ENCODE measurements around the gene TERB1.

Gene TERB1, protein sequence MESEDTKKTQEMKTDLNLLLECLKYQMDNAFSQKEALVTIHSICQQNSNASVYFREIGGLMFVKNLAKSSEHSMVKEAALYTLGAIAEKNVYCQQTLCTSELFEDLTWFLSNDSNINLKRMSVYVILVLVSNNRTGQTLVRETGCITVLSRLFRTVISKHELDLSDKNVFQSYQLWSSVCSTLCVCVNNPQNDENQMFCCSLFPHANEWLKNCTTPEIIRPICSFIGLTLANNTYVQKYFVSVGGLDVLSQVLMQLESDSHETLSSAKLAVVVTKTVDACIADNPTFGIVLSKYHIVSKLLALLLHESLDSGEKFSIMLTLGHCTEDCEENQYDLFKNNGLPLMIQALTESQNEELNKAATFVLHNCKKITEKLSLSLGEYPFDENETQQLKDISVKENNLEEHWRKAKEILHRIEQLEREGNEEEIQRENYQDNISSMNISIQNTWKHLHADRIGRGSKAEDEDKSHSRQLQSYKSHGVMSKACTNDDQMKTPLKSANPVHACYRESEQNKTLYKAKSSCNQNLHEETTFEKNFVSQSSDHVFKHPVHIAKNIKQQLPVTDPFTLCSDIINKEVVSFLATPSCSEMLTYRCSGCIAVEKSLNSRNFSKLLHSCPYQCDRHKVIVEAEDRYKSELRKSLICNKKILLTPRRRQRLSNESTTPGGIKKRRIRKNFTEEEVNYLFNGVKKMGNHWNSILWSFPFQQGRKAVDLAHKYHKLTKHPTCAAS

DNA sequence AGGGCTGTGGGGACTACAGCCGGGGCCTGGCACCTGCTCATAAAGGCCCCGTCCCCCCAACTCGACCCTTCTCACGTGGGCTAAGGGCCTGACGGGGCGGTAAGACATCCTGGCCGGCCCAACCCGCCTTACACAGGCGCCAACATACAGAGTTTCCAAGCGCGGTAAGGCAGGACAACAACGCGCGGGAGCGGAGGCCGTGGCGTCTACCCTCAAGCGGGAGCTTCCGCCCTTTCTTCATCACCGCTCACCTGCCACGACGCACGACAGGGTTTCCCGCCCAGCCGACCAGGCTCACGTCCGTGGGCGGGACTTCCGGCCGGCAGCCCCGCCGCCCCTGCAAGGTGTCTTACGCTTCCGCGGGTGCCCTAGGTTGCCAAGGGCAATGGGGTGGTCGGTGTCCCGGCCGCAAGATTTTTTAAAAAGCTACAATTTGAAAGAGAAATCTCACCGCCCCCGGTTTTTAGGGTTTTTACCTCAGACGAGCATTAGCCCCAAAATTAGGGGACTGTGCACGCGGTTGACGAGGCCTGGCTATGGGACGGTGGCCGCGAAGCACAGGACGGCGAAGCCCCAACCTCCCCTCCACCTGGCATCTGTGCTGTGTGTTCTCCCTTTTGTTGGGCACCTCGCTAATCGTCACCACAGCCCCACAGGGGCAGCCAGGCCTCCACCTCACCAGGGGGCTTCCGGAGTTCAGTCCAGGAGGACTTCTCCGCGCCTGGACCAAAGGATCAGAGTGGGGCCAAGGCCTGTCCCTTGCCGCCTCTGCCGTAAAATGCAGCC lies at the start of gene TERB1:
TERB1 (minus strand) TSS at position 265 of the 786 bp plus-strand sequence. CDS start 4,786 bp downstream, outside the sequence.
- DNase-seq (ENCODE audit: low read depth in 2 of 2, low spot score in 1 of 2) = no peak

DNA sequence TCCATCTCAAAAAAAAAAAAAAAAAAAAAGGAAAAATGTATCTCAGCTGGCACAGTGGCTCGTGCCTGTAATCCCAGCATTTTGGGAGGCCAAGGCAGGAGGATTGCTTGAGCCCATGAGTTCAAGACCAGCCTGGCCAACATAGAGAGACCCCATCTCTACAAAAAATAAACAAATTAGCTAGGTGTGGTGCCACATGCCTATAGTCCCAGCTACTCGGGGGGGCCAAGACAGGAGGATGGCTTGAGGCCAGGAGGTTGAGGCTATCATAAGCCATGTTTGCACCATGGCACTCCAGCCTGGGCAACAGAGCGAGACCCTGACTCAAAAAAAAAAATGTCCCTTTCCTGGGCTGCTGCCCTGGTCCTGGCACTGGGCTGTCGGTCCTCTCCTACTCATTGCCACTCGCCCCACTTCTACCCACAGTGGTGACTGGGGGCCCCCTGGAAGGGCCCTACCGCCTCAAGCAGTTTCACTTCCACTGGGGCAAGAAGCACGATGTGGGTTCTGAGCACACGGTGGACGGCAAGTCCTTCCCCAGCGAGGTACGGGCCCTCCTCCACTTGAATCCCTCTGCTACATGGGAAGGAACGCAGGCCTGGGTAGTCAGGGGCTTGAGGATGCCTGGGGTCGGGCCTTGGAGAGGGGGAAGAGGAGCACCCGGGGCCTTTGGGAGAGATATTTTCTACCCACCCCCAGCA lies 48.9 kb upstream of the TERB1 start:
- DNase-seq (ENCODE audit: low read depth in 2 of 2, low spot score in 1 of 2) = no peak

DNA sequence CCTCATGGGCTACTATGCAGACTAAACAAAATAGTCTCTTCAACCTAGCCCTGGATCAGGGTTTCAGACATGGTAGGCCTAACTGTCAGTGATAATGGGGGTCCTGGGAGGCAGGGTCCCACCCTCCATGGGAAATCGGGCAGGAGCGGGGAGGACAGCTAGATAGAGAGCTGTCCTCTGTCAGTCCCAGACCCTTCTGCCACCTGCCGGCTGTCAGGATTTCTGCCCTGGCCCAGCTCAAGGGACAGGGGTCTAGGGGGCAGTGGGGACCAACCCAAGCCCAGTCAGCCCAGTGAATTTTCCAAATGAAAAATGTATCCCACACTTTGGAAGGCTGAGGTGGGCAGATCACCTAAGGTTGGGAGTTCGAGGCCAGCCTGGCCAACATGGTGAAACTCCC lies 48.2 kb upstream of the TERB1 start:
- no peak for DNase-seq (ENCODE audit: low read depth in 2 of 2, low spot score in 1 of 2)

DNA sequence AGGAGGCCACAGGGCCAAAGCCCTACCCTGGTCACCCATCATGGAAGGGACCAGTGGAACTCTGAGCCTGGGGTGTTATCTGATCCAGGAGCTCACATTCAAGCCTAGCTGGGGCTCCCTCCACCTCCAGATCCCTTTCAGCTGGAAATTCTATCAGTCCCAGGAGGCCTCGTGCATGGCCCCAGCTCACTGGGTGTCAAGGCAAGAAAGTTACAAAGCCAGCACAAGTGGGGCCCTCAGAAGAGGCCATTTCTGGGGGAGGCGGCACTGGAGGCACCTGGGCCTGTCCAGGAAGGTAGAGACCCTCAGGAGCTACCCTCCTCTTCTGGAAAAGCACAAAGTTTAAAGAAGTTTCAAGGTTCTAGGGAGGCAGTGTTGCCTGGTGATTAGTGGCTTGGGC lies 47.6 kb upstream of the TERB1 start:
- DNase-seq (ENCODE audit: low read depth in 2 of 2, low spot score in 1 of 2) = no peak

DNA sequence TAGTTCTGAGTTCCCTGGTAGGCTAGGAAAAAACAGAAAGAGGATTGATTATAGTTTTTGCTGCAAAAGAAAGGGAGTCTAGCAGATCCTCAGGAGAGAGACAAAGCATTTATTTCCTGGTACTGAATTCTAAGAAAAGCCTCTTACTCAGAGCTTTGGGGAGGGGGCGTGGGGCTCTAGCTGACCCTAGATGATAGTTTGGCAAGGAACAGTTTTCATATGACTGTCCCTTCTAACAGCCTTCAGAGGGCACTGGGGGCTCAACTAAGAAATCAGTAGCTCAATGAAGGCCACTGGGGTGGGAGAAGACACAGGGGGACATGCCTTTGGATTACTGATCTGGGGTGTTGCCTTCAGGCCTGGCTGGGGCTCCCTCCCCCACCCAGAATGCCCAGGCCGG lies 46.8 kb upstream of the TERB1 start:
- no peak for DNase-seq (ENCODE audit: low read depth in 2 of 2, low spot score in 1 of 2)

DNA sequence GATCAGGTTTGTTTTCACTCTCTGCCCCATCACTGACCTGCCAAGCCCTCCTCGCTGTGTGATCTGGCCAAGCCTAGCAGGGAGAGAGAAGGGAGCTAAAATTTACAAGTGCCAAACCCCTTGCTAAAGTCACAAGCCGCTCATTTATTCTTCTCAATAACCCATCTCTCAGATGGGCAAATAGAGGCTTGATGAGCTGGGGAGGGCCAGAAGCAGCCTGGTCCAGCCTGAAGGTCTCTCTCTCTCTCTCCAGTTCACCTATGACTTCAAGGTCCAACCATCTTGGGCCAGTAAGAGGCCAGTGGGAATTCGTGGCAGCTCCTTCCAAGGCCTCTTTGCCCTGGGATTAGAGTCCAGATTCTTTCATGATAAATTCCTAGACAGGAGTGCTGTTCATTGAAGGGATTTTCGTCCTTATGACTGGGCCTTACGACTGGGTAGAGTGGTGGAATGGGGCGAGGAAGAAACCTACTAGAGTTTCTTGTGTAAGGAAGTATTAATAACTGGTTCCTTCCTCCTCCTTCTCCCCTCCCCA lies 46.2 kb upstream of the TERB1 start:
- DNase-seq (ENCODE audit: low read depth in 2 of 2, low spot score in 1 of 2) = no peak

DNA sequence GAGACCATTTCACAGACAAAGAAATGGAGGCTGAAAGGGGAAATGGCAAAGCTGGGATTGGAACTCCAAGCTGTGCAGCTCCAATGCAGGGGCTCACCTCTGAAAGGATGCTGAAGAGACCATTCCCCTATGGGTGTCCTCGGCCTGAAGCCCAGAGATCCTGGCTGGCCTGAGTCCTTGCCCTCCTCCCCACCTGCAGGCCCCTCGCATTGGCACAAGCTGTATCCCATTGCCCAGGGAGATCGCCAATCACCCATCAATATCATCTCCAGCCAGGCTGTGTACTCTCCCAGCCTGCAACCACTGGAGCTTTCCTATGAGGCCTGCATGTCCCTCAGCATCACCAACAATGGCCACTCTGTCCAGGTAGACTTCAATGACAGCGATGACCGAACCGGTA lies 45.4 kb upstream of the TERB1 start:
- no peak for DNase-seq (ENCODE audit: low read depth in 2 of 2, low spot score in 1 of 2)

DNA sequence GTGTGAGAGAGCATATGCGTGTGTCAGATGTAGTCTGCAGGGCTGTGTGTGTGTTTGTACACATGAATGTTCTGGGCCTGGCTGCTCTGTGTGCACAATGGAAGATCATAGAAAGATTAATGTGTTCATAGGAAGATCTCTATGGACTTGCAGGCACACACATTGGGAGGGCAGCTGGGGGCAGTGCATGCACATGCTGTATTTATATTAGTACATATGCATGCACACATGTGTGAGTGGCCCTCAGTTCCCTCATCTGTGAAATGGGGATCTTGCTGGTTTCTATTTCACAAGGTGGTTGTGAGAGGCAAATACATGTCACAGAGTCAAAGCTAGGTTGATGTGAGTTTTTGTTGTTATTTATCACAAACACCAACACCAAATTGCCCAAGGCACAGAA lies 44.9 kb upstream of the TERB1 start:
- DNase-seq (ENCODE audit: low read depth in 2 of 2, low spot score in 1 of 2) = no peak

DNA sequence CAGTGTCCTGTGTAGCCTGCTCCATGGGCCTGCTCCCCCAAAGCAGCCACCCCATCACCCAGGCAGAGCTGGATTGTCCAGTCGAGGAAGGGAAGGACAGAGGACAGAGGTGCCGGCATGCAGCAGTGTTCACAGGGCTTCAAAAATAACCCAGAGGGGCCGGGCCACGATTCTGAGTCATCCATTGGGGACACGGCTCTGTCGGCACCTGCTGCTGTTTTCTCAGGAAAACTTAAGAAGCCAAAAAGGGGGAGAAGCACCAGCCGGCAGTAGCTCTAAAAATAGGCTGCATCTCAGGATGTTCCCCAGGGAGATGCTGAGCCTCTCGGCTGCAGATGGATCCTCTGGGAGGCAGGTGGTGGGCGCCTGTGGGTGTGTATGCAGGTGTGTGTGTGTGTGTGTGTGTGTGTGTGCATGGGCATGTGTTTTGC lies 44.4 kb upstream of the TERB1 start:
- DNase-seq (ENCODE audit: low read depth in 2 of 2, low spot score in 1 of 2) = no peak

DNA sequence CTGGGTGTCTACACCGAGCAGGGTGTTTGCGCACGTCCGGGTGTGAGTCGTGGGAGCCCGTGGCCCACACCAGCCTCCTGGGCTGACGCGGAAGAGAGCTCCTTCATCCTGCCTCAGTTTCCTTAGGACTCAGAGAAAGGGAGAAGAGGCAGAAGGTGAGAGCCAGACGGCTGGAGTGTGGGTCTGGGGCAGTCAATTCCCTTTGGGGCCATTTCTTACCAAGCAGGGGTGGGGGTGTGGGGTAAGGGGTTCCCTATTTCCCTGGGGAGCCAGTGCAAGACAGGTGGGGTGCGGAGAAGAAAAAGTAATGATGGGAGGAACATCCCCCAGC lies 43.7 kb upstream of the TERB1 start:
- no peak for DNase-seq (ENCODE audit: low read depth in 2 of 2, low spot score in 1 of 2)

DNA sequence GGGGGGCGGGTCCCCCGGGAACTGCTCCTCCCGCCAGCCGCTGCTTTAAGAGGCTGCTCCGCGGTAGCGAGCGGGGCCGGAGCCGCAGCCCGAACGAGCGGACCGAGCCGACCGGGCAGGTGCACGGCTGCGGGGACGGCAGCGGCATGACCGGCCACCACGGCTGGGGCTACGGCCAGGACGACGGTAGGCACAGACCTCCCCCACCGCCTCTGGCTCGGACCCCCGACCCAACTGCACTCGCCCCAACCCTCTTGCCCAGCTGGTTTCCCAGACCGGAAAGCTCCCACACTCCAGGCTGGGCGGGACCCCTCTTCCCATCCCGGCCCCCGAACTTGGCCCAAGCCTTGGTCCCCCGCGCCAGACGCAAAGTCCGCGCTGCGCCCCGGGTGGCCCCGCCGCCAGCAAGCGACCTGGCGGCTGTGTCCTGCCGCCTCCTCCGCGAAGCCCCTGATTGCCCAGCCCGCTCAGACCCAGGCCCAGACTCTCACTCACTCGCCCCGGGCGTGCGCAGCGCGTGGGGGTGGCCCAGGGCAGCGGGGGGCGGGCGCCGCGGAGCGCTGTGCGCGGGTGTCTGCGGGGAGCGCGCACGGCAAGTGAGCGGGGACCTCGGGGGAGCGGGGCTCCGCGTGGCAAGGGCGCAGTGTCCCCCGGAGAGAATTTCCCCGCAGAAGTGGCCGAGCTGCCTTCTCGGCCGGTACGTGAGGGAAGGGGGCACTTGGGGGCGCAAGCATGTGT lies 43.1 kb upstream of the TERB1 start, which contains the start of gene CA7:
CA7 (plus strand) TSS at position 73 of the 738 bp plus-strand sequence; CDS start at position 147, 74 bp downstream.
- no peak for DNase-seq (ENCODE audit: low read depth in 2 of 2, low spot score in 1 of 2)

DNA sequence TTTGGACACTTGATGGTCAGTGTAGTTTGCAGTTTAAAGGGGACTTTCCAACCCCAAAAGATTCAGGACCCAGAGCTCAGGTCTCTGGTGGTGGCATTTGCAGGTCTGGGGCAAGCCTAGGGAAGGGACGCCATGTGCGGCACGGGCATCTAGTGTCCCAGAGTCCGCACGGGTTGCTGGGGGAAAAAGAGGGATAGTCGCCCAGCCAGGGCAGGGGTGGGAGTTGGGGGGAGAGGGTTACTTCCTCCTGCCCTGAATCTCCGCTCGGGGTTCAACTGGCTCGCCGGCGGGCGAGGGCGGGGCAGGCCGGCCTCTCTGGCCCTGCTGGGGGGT lies 42.6 kb upstream of the TERB1 start:
- DNase-seq (ENCODE audit: low read depth in 2 of 2, low spot score in 1 of 2) = no peak

DNA sequence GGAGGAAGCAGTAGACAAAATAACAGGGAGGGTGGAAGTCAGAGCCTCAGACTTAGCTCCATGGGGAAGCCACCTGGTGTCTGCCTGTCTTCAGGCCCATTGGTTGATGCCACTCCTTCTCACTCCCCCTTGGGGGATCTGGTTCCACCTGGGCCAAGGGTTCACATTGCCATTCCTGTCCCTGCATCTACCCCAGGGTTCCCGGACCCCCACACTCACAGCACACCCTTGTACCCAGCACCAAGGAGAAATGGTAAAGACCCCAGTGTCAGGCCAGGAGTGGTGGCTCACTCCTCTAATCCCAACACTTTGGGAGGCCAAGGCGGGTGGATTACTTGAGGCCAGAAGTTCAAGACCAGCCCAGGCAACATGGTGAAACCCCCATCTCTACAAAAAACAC lies 41.8 kb upstream of the TERB1 start:
- no peak for DNase-seq (ENCODE audit: low read depth in 2 of 2, low spot score in 1 of 2)

DNA sequence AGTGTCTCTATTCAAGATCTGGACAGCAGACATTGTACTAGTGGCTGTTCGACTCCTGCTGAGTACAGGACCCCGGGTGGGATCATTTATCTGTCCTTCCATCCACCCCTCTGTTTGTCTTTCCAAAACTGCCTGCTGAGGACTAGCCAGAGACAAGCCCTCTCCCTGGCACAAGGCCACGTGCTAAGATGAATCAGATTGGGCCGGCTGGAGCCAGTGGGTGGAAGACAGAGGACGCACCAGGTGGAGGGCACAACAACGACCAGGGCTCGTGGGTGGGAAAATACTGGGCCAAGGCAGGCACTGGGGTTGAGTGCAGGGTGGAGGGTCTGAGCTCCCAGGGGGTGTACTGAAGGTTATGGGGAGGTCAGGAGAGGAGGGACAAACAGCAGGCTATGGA lies 41.4 kb upstream of the TERB1 start:
- no peak for DNase-seq (ENCODE audit: low read depth in 2 of 2, low spot score in 1 of 2)

DNA sequence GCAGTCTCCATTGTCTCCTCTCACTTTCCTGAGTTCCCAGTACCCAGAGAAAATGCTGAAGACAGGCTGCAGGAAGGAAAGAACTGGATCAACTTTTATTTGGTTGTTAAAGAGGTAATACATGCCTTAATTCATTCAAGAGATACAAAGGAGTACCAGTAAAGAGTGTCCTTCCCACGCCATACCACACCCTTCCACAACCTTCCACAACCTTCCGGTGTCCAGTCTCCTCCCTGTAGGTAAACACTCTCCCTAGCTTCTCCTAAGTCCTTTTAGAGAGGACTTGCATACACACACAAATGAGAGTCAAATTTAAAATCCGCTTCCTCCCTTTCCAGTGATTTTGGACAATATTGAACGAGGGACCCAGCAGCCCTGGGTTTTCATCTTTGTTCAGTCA lies 40.0 kb upstream of the TERB1 start:
- no peak for DNase-seq (ENCODE audit: low read depth in 2 of 2, low spot score in 1 of 2)

DNA sequence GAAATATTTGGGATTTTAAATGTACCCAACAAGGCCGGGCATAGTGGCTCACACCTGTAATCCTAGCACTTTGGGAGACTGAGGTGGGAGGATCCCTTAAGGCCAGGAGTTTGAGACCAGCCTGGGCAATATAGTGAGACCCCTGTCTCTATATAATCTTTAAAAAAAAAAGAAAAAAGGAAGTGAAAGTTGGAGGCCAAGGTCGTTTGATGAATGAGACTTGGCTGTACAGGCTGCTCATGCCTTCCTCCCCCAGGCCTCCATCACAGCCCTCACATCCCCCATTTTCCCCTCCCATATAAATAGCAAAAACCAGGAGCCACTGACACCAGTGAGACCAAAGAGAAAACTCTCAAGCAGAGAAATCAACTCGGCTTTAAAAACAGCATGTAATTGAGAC lies 39.5 kb upstream of the TERB1 start:
- no peak for DNase-seq (ENCODE audit: low read depth in 2 of 2, low spot score in 1 of 2)

DNA sequence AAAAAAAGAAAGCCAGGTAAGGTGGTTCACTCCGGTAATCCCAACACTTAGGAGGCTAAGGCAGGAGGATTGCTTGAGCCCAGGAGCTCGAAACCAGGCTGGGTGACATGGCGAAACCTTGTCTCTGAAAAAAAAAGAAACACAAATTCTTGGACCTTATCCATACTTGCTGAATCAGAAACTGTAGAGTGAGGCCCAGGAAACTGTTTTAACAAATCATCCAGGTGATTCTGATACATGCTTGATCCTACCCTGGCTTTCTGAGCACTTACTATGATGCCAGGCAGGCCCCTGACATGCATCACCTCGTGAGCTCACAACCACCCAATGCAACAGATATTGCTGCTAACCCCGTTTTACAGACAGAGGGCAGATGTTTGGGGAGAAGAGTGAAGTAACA lies 33.4 kb upstream of the TERB1 start:
- no peak for DNase-seq (ENCODE audit: low read depth in 2 of 2, low spot score in 1 of 2)

DNA sequence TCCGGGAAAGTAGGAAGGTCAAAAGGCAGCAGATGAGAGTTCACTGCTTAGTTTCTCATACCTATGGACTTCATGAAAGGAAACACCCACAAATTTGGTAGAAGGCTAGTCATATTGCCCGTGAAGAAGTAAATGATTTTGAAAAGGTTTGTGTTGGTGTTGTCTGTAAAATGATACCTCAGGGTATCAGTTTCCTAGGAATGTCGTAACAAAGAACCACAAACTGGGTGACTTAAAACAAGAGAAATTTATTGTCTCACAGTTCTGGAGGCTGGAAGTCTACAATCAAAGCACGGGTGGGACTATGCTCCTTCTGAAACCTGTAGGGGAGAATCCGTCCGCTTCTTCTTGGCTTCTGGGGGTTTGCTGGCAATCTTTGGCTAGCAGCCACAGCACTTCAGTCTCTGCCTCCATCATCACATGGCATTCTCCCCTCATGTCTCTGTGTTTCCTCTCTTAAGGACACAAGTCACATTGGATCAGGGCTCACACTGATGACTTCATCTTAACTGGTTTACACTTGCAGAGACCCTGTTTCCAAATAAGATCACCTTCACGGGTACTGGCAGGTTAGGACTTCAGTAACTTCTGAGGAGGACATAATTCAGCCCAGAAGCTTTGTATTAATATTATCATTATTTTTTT lies 31.4 kb upstream of the TERB1 start:
- no peak for DNase-seq (ENCODE audit: low read depth in 2 of 2, low spot score in 1 of 2)

DNA sequence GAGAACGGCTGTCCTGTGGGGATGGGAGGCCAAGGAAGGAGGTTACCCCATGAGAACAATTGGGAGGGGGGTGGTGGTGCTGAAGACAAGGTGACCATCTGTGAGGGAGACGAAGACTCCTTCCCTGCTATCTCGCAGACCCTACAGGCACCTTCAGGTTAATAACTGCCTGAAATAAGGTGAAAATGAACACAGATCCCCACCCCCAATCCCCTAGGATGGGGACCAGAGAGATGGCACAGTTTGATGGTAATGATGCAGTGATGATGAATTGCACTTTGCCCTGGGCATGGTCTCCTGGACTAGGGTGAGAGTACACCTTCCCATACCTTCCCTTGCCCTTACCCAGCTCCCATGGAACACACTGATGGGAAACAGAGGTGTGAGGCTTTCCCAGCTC lies 30.8 kb upstream of the TERB1 start:
- DNase-seq (ENCODE audit: low read depth in 2 of 2, low spot score in 1 of 2) = no peak

Data from stimulated activated CD8-positive, alpha-beta memory T cell treated with anti-CD3 and anti-CD28 coated beads, Interleukin-4, amount 100 ng/mL, for 1 hour (primary cell).